ENCODE measurements around the gene RADIL. TPM values are rescaled to one million over a fixed set of nuclear protein-coding genes. Genes with fewer than 3 reads are reported as not detected.

Gene RADIL
- total RNA-seq, 1 donor from 2014 or later: 0.86 TPM

GRCh38 chr7:4785371-4785770 is 98.1 kb downstream of the RADIL start:
- Histone ChIP-seq H3K4me3 (ENCODE audit: insufficient read depth, low read depth, low read length) (no peak overlapping the region), H3K4me2 (ENCODE audit: low read length) (no peak overlapping the region), H3K79me2 (ENCODE audit: insufficient read depth, low read length) (peaks cover 10% of the 10 kb centered on the region), H3K27me3 (ENCODE audit: insufficient read depth, low read length) (no peaks in the 10 kb centered on the region), H4K20me1 (ENCODE audit: insufficient read depth, low read length) (peaks cover 24% of the 10 kb centered on the region), H3K9ac (ENCODE audit: low read length) (no peak overlapping the region), H2AFZ (ENCODE audit: low read depth, low read length) (no peak overlapping the region), H3K4me1 (ENCODE audit: insufficient read depth, low read length) (no peaks in the 10 kb centered on the region), H3K36me3 (ENCODE audit: insufficient read depth, low read length) (no peaks in the 10 kb centered on the region), H3K27ac (ENCODE audit: low read depth, low read length) (no peak overlapping the region), H3K9me3 (ENCODE audit: insufficient read depth, low read depth, low read length) (no peaks in the 10 kb centered on the region)
- Mint-ChIP-seq H3K4me3 (ENCODE audit: unreplicated experiment) (no peak overlapping the region), H3K36me3 (ENCODE audit: low read depth, unreplicated experiment) (peaks cover 7% of the 10 kb centered on the region), H3K9me3 (ENCODE audit: unreplicated experiment) (no peaks in the 10 kb centered on the region), H3K27me3 (ENCODE audit: low read depth, unreplicated experiment) (no peaks in the 10 kb centered on the region), H3K4me1 (ENCODE audit: low read depth, unreplicated experiment) (no peaks in the 10 kb centered on the region), H3K27ac (ENCODE audit: unreplicated experiment) (no peak overlapping the region)
- FAIRE-seq: no peak
- TF ChIP-seq CTCF (IDR thresholded peaks at IDR 0.05; ENCODE audit: insufficient read depth, low read depth, low read length) (no peak), EZH2 (IDR thresholded peaks at IDR 0.05; ENCODE audit: insufficient read depth, low read length) (no peak)
- DNase-seq (ENCODE audit: low read depth): no peak

GRCh38 chr7:4784799-4785198 is 98.7 kb downstream of the RADIL start:
- H3K36me3 Mint-ChIP-seq (ENCODE audit: low read depth, unreplicated experiment): peaks cover 7% of the 10 kb centered on the region
- H3K27ac Mint-ChIP-seq (ENCODE audit: unreplicated experiment): no peak overlapping the region
- TF ChIP-seq EZH2 (IDR thresholded peaks at IDR 0.05; ENCODE audit: insufficient read depth, low read length) (no peak), CTCF (IDR thresholded peaks at IDR 0.05; ENCODE audit: insufficient read depth, low read depth, low read length) (no peak)
- Histone ChIP-seq H3K27me3 (ENCODE audit: insufficient read depth, low read length) (no peaks in the 10 kb centered on the region), H2AFZ (ENCODE audit: low read depth, low read length) (no peak overlapping the region), H3K4me3 (ENCODE audit: insufficient read depth, low read depth, low read length) (no peak overlapping the region), H3K4me1 (ENCODE audit: insufficient read depth, low read length) (no peaks in the 10 kb centered on the region), H3K4me2 (ENCODE audit: low read length) (no peak overlapping the region), H4K20me1 (ENCODE audit: insufficient read depth, low read length) (peaks cover 24% of the 10 kb centered on the region), H3K79me2 (ENCODE audit: insufficient read depth, low read length) (peaks cover 12% of the 10 kb centered on the region), H3K36me3 (ENCODE audit: insufficient read depth, low read length) (peaks cover 4% of the 10 kb centered on the region), H3K9me3 (ENCODE audit: insufficient read depth, low read depth, low read length) (no peaks in the 10 kb centered on the region), H3K9ac (ENCODE audit: low read length) (no peak overlapping the region), H3K27ac (ENCODE audit: low read depth, low read length) (no peak overlapping the region)
- H3K4me3 Mint-ChIP-seq (ENCODE audit: unreplicated experiment): no peak overlapping the region
- no peaks in the 10 kb centered on the region for H3K4me1 Mint-ChIP-seq (ENCODE audit: low read depth, unreplicated experiment)
- H3K9me3 Mint-ChIP-seq (ENCODE audit: unreplicated experiment): no peaks in the 10 kb centered on the region
- H3K27me3 Mint-ChIP-seq (ENCODE audit: low read depth, unreplicated experiment): no peaks in the 10 kb centered on the region
- FAIRE-seq (no peak), DNase-seq (ENCODE audit: low read depth) (no peak)

- H3K4me2 ChIP-seq (ENCODE audit: low read length): no peak overlapping the region
- H3K4me3 ChIP-seq (ENCODE audit: insufficient read depth, low read depth, low read length): no peak overlapping the region
- TF ChIP-seq CTCF (IDR thresholded peaks at IDR 0.05; ENCODE audit: insufficient read depth, low read depth, low read length) (no peak), EZH2 (IDR thresholded peaks at IDR 0.05; ENCODE audit: insufficient read depth, low read length) (no peak)
- no peaks in the 10 kb centered on the region for H3K4me1 ChIP-seq (ENCODE audit: insufficient read depth, low read length)
- no peaks in the 10 kb centered on the region for H3K9me3 Mint-ChIP-seq (ENCODE audit: unreplicated experiment)
- H3K4me3 Mint-ChIP-seq (ENCODE audit: unreplicated experiment): no peak overlapping the region
- no peaks in the 10 kb centered on the region for H3K4me1 Mint-ChIP-seq (ENCODE audit: low read depth, unreplicated experiment)
- H3K36me3 ChIP-seq (ENCODE audit: insufficient read depth, low read length): peaks cover 5% of the 10 kb centered on the region
- no peak for DNase-seq (ENCODE audit: low read depth)
- H3K27me3 ChIP-seq (ENCODE audit: insufficient read depth, low read length): no peaks in the 10 kb centered on the region
- H2AFZ ChIP-seq (ENCODE audit: low read depth, low read length): no peak overlapping the region
- H3K9ac ChIP-seq (ENCODE audit: low read length): no peak overlapping the region
- H3K27ac Mint-ChIP-seq (ENCODE audit: unreplicated experiment): no peak overlapping the region
- peaks cover 7% of the 10 kb centered on the region for H3K36me3 Mint-ChIP-seq (ENCODE audit: low read depth, unreplicated experiment)
- no peaks in the 10 kb centered on the region for H3K27me3 Mint-ChIP-seq (ENCODE audit: low read depth, unreplicated experiment)
- peaks cover 28% of the 10 kb centered on the region for H4K20me1 ChIP-seq (ENCODE audit: insufficient read depth, low read length)
- no peak overlapping the region for H3K27ac ChIP-seq (ENCODE audit: low read depth, low read length)
- FAIRE-seq: no peak
- H3K9me3 ChIP-seq (ENCODE audit: insufficient read depth, low read depth, low read length): no peaks in the 10 kb centered on the region
- peaks cover 16% of the 10 kb centered on the region for H3K79me2 ChIP-seq (ENCODE audit: insufficient read depth, low read length)
Measured at GRCh38 chr7:4783762-4784351, 99.7 kb downstream of the RADIL start.
